Coronary artery (tissue), 2 donors: Measurements from ENCODE around the gene PLA2G15.

ENCODE experiments used
- DNase-seq: peaks from one replicate; pipeline ENCODE4 v3.0.0-alpha.2; 2017; ENCODE audit warnings: low spot score
- H3K27ac ChIP-seq, 2 donors: fragments of 200-600 bp; sonication (generic); one replicate each; pipeline ENCODE4 v1.5.1; 2016 to 2019
- H3K4me3 ChIP-seq: fragments of 200-600 bp; sonication (generic); 2 replicates; pipeline ENCODE4 v1.5.1; 2016; ENCODE audit warnings: mild to moderate bottlenecking, moderate library complexity
- CTCF ChIP-seq: fragments of 200-600 bp; sonication (generic); IDR thresholded peaks from one replicate; pipeline ENCODE4 v1.5.1; 2019; ENCODE audit warnings: antibody characterized with exemption

The PLA2G15 gene

GRCh38 chr16:68227850-68228553 lies 17.2 kb upstream of the PLA2G15 start:
- no peak overlapping the region for H3K27ac ChIP-seq
- no peak for TF ChIP-seq CTCF
- no peak for DNase-seq
- no peak overlapping the region for H3K4me3 ChIP-seq

GRCh38 chr16:68228652-68229051 lies 16.5 kb upstream of the PLA2G15 start:
- no peak for TF ChIP-seq CTCF
- H3K4me3 ChIP-seq: no peak overlapping the region
- DNase-seq: no peak
- H3K27ac ChIP-seq: no peak overlapping the region

- peak; percentile 80 for TF ChIP-seq CTCF
- no peak overlapping the region for H3K4me3 ChIP-seq
- H3K27ac ChIP-seq: no peak overlapping the region
- DNase-seq: no peak
Measured at GRCh38 chr16:68229431-68230175, 15.6 kb upstream of the PLA2G15 start.

- no peak overlapping the region for H3K4me3 ChIP-seq
- DNase-seq: no peak
- no peak overlapping the region for H3K27ac ChIP-seq
- TF ChIP-seq CTCF: no peak
Measured at GRCh38 chr16:68230176-68230571, 15.0 kb upstream of the PLA2G15 start.

GRCh38 chr16:68230956-68231355 lies 14.2 kb upstream of the PLA2G15 start:
- no peak overlapping the region for H3K27ac ChIP-seq
- TF ChIP-seq CTCF: no peak
- H3K4me3 ChIP-seq: no peak overlapping the region
- no peak for DNase-seq

GRCh38 chr16:68231384-68232136 lies 13.6 kb upstream of the PLA2G15 start:
- no peak overlapping the region for H3K27ac ChIP-seq
- H3K4me3 ChIP-seq: no peak overlapping the region
- no peak for TF ChIP-seq CTCF
- no peak for DNase-seq
